ENCODE measurements around the gene OVCH1. TPM values are rescaled to one million over a fixed set of nuclear protein-coding genes. Genes with fewer than 3 reads are reported as not detected.
"Not testable (repeated sequence)": the region's sequence is repeated elsewhere in the genome, so short reads cannot be mapped to it uniquely, and the experiment has no call there.

The OVCH1 gene
- total RNA-seq, 1 experiment from 2014 or later, result not detected

DNA sequence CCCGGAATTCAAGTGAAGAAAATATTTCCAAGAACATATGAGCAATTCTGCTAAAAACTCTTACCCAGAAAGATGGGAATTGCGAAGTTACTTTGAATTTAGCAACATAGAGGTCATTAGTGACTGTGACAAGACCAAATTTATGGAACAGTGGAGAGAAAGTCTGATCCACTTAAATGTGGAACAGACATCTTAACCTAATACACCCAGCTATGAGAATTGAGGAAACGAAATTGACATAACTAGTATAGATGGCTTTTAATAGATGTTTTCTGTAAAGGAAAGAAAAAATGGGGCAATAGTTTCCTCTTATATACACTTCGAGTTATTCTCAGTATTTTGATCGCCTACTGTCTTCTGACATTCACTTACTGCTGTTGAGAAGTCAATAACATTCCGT is 4.6 kb downstream of the OVCH1 start:
- no peak for DNase-seq (ENCODE audit: low spot score)

DNA sequence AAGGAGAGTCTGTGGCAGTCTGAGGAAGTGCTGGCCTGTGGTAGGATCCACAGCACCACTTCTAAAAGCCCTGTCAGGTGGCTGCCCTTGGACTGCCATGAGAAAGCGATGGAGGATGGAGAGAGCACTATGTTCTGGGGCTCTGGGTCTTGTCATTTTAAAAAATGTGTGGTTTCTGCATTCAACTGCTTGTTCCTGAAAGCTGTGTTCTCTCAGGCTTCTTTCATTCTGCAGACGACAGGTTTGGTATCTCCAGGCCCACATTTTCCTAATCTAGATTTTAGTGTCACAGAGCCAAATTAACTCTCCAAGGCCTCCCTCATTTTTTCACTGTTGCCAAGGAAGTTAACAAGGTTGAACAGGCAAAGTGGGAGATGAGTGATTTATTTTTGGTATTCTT is 10.5 kb downstream of the OVCH1 start:
- no peak for DNase-seq (ENCODE audit: low spot score)

DNA sequence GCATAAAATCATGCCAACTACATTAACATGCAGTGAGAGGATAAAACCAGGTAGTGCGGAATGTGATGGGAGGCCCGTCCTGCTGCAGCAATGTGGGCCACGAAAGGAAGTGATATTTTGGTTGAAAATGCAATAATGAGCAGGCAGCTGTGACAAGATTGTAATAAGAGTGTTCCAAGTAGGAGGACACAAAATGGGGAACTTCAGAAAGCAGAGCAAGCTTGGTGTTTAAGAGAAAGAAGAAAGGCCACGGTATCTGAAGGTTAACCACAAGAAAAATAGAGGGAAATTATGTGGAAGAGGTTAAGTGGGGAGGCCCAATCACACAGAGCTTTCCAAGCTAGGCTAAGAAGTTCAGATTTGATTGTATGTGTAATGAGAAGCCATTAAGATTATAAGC is 34.3 kb downstream of the OVCH1 start:
- DNase-seq (ENCODE audit: low spot score), result no peak

DNA sequence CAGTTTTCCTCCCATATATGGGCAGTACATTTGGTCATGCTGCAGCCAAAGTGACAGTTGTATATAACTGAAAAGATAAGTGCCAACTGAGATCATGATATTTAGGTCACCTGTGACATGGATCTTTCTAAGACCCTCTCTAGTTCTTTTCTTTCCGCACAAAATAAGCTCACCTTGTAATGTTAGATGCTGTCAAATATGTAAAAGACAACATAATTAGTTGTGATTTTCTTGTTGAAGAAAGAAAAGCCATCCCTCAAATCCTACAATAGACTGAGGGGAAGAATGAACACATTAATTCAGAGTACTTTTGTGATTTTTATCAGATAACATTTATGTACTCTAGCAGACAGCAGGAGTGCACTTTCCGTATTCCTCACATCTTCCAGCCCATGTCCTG is 37.4 kb downstream of the OVCH1 start:
- DNase-seq (ENCODE audit: low spot score), result no peak

DNA sequence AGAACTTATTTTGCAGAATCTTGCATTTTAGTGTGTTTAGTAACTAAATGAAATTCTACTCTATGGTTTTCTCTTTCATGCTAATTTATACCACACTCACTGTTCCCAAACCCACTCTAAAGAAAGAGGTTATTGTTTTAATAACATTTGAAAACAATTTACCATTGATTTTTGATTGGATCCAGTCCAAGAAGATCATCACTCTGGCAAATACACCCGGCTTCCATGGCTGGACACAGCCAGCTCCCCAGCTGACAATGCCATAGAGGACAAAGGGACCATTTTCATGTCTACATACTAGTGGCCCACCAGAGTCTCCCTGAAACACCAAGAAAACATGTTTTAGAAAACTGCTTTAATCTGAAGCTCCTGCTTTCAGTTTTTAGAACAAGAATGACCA is 42.4 kb downstream of the OVCH1 start:
- no peak for DNase-seq (ENCODE audit: low spot score)

DNA sequence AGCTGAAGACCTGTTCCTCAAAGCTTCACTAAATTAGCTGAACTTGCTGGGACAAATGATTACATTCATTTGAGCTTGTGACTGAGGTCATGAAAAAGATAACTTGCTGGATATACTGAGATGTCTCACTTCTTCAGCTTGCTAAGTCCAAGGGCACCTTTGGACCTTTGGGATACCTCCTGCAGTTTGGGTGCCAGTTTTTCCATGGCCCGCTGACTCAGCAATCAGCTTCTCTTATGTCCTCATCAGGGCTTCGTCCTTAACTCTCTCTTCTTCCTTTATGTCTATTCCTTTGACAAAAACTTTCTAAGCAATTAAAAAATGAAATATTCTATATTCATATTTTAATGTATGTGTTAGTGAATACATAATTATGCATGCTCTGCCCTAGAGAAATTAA is 45.6 kb downstream of the OVCH1 start:
- no peak for DNase-seq (ENCODE audit: low spot score)

DNA sequence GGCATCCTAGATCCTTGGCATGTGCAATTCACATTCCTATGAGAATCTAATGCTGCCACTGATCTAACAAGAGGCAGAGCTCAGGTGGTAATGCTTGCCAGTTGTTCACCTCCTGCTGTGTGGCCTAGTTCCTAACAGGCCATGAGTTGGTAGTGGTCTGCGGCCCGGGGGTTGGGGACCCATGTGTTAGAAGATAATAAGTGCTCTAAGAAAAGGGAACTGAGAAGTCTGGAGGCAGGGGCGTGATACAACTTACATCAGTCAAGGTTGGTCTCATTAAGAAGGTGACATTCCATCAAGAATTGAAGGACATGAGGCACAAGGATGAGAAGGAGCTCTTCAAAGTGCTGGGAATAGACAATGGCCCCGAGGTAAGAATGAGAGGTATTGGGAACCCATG is 49.3 kb downstream of the OVCH1 start:
- no peak for DNase-seq (ENCODE audit: low spot score)

DNA sequence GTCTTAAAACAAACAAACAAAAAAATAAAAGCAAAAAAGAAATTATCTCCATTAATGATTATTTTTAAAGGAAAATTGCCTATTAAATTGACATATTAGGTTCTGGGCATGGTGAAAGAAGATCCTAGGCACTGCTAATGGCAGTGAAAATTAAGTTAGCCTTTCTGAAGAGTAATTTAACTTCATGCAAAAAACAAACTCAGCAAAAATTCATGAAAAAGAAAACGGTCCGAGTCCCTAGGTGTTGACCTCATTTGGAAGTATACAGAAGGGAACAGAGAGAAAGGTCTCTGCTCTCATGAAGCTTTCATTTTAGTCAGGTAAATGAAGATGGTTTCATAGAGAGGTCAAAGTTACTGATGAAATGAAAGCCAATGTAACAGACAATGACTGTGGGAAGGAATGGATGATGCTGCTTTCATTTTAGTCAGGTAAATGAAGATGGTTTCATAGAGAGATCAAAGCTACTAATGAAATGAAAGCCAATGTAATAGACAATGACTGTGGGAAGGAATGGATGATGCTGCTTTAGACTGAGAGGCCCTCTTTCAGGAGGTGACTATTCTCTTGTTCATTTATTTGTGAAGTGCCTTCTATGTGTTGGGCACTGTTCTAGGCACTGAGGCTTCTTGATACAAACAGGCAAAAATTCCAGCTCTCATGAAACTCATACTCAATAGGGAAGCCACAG is 50.1 kb downstream of the OVCH1 start:
- DNase-seq (ENCODE audit: low spot score), result no peak

DNA sequence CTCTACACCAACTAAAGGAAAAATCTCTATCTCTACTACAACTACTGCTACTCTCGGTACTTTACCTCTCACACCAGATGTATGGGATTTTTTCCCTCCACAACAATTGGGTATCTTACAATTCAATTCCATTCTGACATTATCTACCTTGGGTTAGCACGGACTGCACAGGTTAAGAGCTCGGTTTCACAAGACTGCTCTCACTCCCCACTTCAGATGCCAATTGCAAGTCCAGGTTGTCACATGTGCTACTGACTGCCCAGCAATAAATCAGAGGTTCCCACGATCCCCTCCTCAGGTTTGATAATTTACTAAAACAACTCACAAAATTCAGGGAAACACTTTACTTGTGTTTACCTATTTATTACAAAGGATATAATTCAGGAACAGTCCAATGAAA is 58.0 kb downstream of the OVCH1 start:
- DNase-seq (ENCODE audit: low spot score), result no peak

DNA sequence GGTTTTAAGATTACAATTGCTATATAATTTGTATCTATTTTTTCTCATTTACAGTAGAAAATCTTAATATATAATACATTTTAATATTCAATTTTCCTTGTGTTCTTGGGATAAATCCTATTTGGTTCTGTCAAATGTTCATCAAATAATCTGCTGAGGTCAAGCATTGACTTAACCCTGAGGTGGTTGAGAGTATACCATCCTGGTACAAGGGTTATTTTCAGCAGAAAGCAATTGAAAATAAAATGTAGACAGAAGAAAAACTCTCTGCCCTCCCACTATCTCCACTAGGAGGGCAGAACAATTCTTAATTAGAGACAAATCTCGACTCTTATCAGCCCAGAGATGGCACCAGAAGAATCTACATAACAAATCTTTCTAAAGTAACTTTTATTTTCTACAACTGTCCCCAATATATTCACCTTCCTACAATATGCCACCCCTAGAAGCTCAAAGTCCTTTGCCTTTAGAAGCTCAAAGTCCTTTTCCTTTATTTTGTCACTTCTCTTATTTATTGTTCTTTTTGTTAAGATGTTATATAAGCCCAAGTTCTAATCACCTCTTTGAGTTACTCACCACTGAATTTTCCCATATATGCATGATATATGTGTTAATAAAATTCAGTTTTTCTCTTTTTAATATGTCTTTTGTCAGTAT is 58.6 kb downstream of the OVCH1 start:
- DNase-seq (ENCODE audit: low spot score), result no peak

DNA sequence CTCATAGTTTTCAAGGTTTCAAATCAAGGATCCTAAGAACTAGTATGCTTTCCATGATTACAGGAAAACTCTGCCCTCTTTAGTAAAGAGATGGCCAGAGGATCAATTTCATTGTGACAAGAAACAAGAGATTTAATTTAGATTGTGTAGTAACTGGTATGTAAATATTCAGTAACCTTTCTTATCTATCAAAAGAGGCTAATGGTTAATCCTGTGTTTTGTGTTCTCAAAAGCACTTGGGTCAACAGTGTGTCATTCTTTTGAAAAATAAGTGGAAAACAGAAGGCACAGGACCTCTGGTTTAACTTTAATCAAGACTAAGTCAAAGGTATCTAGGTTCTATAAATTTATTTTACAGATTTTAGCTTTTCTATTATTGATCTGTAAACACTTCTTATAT is 59.9 kb downstream of the OVCH1 start:
- DNase-seq (ENCODE audit: low spot score), result no peak

DNA sequence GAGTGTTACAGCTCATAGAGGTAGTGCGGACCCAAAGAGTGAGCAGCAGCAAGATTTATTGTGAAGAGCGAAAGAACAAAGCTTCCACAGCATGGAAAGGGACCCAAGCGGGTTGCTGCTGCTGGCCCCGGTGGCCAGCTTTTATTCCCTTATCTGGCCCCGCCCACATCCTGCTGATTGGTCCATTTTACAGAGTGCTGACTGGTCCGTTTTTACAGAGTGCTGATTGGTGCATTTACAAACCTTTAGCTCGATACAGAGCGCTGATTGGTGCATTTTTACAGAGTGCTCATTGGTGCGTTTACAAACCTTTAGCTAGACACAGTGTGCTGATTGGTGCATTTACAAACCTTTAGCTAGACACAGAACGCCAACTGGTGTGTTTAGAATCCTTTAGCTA is 60.7 kb downstream of the OVCH1 start:
- DNase-seq (ENCODE audit: low spot score), result not testable (repeated sequence)

DNA sequence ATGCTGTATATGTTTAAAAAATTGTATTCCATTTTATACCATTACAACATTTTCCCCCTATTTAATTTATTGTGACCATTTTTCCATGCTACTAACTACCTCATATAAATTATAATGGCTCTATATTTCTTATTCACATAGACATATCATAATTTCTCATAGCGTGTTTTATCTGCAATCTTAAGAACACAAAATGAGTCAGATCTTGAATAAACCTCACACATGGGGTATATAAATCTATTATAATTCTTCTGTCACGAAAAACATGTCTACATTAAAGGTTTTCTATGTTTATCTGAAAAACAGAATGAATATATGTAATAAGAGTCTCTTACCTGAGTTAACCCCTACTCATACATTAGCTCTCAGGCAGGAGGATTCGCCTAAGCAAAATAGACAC is 66.0 kb downstream of the OVCH1 start:
- DNase-seq (ENCODE audit: low spot score), result no peak

DNA sequence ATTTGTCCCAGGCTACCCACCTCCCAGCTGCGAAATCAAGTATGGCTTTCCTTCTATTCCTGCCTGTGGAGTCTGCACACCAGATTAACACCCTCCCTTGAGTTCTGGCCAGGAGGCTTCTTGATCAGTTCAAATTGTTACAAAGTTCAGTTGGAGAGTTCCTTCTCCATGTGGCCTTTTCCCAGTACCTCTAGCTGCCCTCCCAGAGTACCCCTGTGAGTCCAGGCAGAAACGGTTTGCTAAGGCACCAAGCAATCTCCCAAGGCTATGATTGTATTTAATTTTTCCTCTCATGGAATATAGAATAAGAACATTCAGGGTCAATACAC is 66.8 kb downstream of the OVCH1 start:
- DNase-seq (ENCODE audit: low spot score), result no peak

DNA sequence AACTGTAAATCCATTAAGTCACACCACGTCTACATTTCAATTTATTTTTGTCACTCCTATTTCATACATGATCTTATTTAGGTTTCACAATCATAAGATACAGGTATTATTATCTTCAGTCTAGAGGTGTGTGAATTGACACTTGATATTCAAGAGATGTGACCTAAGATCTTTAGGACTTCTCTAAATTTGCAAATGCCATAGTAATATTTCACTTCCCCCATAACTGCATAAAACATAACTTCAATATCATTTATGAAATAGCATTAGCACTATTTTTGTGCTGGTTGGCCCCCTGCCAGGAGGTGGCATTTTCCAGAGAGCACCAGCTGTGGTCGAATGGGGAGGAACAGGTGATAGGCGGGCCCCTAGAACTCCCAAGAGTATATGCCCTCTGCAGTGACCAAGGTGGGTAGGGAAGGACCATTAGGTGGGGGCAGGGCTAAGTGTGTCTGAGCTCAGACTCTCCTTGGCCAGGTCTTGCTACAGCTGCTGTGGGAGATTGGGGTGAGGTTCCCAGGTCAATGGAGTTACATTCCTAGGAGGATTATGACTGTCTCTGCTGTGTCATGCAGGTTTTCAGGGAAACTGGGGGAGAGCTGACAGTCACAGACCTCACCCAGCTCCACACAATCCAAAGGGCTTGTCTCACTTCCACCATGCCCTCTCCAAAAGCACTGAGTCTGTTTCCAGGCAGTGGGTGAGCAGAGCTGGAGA is 67.3 kb downstream of the OVCH1 start:
- DNase-seq (ENCODE audit: low spot score), result no peak

DNA sequence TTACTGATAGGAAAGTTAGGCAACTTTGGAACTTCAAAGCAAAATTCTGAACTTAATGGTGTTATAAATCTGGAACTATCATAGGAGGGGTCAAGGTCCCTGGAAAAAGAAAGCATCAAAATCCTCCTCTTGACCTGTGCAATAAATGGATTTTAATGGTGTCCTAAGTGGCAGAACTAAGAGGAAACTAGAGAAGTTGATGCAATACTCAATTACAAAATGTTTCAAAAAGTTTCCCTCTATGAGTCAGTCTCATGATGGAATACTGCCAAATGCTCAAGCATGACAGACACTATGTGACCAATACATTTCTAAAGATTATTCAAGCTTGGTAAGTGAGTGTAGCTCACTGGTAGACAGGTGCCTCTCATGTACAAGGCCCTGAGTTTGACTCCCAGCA is 68.9 kb downstream of the OVCH1 start:
- DNase-seq (ENCODE audit: low spot score), result peak; percentile 59

DNA sequence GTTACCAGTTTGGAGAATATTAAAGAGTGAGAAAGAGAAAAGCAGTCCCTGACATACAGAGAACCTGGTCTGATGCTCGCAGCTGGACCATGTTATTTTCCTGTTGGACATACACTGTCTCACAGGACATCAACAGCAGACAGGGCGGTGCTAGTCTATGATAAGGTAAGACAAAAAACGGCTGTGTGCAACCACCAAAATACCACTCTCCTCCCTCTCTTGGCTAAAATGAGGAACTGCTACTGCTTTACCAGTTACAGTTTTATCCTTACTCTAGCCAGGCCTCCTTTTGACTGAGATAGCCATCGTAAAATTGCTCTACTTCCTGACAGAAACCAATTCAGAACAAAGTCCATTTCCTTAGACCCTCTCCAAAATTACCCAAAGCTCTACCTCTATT is 69.5 kb downstream of the OVCH1 start:
- no peak for DNase-seq (ENCODE audit: low spot score)

DNA sequence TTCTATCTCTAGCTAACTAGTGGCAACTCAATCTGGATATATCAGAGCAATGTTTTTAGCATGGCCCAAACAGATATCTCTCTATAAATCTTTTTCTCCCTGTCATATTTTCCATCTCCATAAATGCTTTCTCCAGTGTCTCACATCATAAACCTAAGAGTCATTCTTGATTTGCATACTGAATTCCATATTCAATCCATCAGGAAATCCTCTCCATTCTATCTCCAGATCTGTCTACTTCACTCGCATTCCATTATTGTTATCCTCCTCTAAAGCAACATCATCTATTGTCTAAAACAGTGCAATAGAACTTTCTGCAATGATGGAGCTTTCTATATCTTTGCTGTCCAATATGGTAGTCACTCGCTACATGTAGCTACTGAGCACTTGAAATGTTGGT is 71.0 kb downstream of the OVCH1 start:
- DNase-seq (ENCODE audit: low spot score), result no peak

DNA sequence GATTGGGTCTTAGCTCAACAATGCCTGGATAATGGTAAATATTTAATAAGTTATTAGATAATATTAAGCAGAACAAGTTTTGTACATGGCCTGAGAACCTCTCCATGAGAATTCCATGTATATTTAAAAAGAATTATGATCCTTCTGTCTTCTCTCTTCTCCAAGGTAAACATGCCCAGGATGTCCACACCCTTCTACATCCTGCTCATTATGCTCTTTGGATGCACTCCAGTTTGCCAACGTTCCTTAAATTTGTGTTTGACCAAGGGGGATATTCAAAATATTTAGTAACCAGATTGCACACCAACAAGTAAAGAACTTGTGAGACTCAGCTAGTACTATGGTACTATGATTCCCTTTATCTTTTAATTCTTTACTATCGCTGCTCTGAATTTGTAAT is 71.8 kb downstream of the OVCH1 start:
- no peak for DNase-seq (ENCODE audit: low spot score)

DNA sequence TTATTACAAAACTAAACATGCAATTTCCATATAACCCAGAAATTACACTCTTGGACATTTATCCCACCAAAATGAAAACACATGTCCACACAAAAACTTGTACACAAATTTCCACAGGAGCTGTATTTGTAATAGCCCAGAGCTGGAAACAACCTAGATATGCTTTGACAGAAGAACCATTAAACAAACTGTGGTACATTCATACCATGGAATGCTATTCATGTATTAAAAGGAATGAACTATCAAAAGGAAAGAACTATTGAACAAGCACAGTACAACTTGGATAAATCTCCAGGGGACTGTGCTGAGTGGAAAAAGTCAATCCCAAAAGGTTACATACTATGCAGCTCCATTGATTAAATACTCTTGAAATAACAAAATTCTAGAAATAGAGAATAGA is 80.7 kb downstream of the OVCH1 start:
- no peak for DNase-seq (ENCODE audit: low spot score)

DNA sequence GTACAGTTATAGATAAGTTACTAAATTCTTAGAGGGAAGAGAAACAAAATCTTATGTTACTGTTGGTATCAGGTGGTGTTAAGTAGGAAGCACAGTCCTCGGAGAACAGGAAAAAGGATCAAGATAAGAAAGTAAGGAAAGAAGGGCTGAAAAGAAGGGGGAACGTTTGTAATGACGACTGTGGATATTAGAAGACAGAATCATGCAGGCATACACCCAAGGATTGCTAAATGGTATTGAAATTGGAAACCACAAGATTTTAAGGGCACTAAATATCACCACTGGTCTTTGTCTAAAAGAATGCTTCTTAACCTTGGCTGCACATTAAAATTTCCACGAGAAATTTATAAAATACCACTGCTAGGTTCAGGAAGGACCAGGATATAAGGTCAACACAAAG is 82.4 kb downstream of the OVCH1 start:
- no peak for DNase-seq (ENCODE audit: low spot score)

DNA sequence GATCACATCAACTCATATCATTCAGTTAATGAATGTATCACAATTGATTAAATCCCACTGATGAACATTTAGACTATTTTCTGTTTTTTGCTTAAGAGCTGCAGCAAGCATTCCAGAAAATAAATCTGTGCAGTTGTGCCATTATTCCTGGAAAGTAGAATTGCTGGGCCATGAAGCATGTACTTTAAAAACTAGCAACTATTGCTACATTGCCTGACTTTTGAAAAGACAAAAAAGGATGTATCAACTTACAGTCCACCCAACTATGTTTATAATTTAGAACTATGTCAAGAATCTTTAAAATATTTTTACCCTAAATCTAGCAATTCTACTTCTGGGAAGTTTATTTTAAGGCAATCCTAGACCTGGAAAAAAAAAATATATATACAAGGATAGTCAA is 83.1 kb downstream of the OVCH1 start:
- no peak for DNase-seq (ENCODE audit: low spot score)

DNA sequence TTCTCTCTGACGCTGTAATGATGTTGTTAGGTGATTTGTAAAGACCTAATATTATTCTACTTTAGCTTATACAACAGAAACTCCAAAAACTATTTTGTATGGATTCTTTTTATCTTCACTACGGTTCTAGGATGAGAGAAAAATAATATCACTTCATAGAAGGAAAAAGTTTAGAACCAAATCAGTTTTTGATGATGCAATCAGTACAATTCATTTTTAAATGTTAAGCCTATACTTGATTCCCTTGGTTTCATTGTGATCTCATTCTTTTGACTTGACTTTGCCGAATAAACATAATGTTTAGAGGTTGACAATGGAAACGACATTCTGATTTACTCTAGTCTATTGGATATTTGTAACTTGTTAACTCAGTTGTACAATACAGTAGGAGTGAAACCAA is 91.9 kb downstream of the OVCH1 start:
- DNase-seq (ENCODE audit: low spot score), result no peak

DNA sequence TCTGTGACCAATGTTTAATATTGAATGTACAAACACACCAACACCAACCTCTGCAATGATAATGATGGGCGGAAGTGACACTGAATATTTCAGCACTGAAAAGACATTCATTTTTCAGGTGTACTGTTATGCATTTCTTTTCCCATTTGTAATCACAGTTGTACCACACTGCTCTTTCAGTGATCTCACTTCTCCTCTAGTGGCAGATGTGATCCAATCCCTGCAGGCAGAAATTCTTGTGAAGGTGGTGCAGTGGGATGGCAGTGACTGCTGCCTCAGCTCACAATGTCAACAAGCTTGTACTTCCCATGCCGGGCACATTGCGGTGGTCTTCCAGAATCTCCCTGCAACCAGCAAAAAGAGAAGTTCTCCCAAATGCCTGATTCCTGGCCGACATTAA is 93.5 kb downstream of the OVCH1 start:
- no peak for DNase-seq (ENCODE audit: low spot score)
